HEK293 (cell line): ENCODE results near the gene C19orf38.

Experiments
- CTCF ChIA-PET: fragments of 350-600 bp; formaldehyde crosslinking; extraction: SDS; loops from one replicate; lab custom pipeline; 2021; ENCODE audit warnings: antibody characterized with exemption; lab: Yijun Ruan, JAX
- POLR2A ChIA-PET: fragments of 300-600 bp; formaldehyde crosslinking; extraction: SDS; loops from one replicate; lab custom pipeline; 2020; ENCODE audit warnings: antibody characterized with exemption, inconsistent platforms; lab: Yijun Ruan, JAX
- H3K27ac ChIP-seq: fragments of 200-500 bp; sonication (Bioruptor generic); 2 replicates; pipeline ENCODE4 v1.5.1; 2014; ENCODE audit warnings: low read depth, low read length, control low read depth, inconsistent platforms; ENCODE audit errors: extremely low read depth
- H3K36me3 ChIP-seq, 2 experiments: fragments of 200-500 bp in 1 of 2; sonication (Bioruptor generic) in 1 of 2; 1 replicate in 1 of 2; 2 replicates in 1 of 2; pipeline ENCODE4 v1.5.1; 2014 to 2017; ENCODE audit warnings: inconsistent platforms in 2 of 2, low read length in 2 of 2; ENCODE audit not compliant: control insufficient read depth in 2 of 2, insufficient read depth in 1 of 2
- H3K4me1 ChIP-seq: fragments of 200-500 bp; sonication (Bioruptor generic); 2 replicates; pipeline ENCODE4 v1.5.1; 2014; ENCODE audit warnings: mild to moderate bottlenecking, low read length, inconsistent platforms; ENCODE audit not compliant: control insufficient read depth, insufficient read depth
- H3K4me3 ChIP-seq: 2 replicates; pipeline ENCODE4 v1.5.1; 2011; ENCODE audit warnings: low read depth, mild to moderate bottlenecking, control low read depth, low read length, moderate library complexity
- H3K9me3 ChIP-seq: fragments of 200-500 bp; sonication (Bioruptor generic); 2 replicates; pipeline ENCODE4 v1.5.1; 2014; ENCODE audit warnings: low read depth, low read length, inconsistent platforms; ENCODE audit not compliant: control insufficient read depth, insufficient read depth
- BCL11B ChIP-seq: fragments of 450-650 bp; formaldehyde crosslinking; IDR thresholded peaks from 2 replicates; pipeline ENCODE4 v1.5.1; 2016; ENCODE audit warnings: low read depth, missing biosample characterization, missing genetic modification characterization
- EGR2 ChIP-seq: fragments of 450-650 bp; formaldehyde crosslinking; IDR thresholded peaks from 2 replicates; pipeline ENCODE4 v1.5.1; 2016; ENCODE audit warnings: low read depth, missing biosample characterization, missing genetic modification characterization
- FEZF1 ChIP-seq: fragments of 450-650 bp; formaldehyde crosslinking; IDR thresholded peaks from 2 replicates; pipeline ENCODE4 v1.5.1; 2016; ENCODE audit warnings: missing biosample characterization, missing genetic modification characterization
- GLIS2 ChIP-seq: fragments of 450-650 bp; formaldehyde crosslinking; IDR thresholded peaks from 2 replicates; pipeline ENCODE4 v1.5.1; 2016; ENCODE audit warnings: missing biosample characterization, missing genetic modification characterization
- KLF16 ChIP-seq: fragments of 450-650 bp; formaldehyde crosslinking; IDR thresholded peaks from 2 replicates; pipeline ENCODE4 v1.5.1; 2017; ENCODE audit warnings: missing biosample characterization, missing genetic modification characterization
- MEIS1 ChIP-seq: sonication (generic); formaldehyde crosslinking; IDR thresholded peaks from 2 replicates; pipeline ENCODE4 v1.8.1; 2022; ENCODE audit warnings: missing genetic modification reagents, mild to moderate bottlenecking, borderline replicate concordance
- REPIN1 ChIP-seq: fragments of 450-650 bp; formaldehyde crosslinking; IDR thresholded peaks from 2 replicates; pipeline ENCODE4 v1.5.1; 2017; ENCODE audit warnings: missing biosample characterization, missing genetic modification characterization, low read depth
- SP2 ChIP-seq: fragments of 450-650 bp; formaldehyde crosslinking; IDR thresholded peaks from 2 replicates; pipeline ENCODE4 v1.5.1; 2016; ENCODE audit warnings: missing biosample characterization, missing genetic modification characterization
- ZBTB17 ChIP-seq: fragments of 450-650 bp; formaldehyde crosslinking; IDR thresholded peaks from 2 replicates; pipeline ENCODE4 v1.5.1; 2016; ENCODE audit warnings: missing biosample characterization, missing genetic modification characterization
- ZFP69B ChIP-seq: fragments of 450-650 bp; formaldehyde crosslinking; IDR thresholded peaks from 2 replicates; pipeline ENCODE4 v1.5.1; 2016; ENCODE audit warnings: missing biosample characterization, missing genetic modification characterization
- ZNF146 ChIP-seq: fragments of 450-650 bp; formaldehyde crosslinking; IDR thresholded peaks from 2 replicates; pipeline ENCODE4 v1.5.1; 2016; ENCODE audit warnings: missing biosample characterization, missing genetic modification characterization
- ZNF169 ChIP-seq: fragments of 450-650 bp; formaldehyde crosslinking; IDR thresholded peaks from 2 replicates; pipeline ENCODE4 v1.5.1; 2016; ENCODE audit warnings: missing biosample characterization, missing genetic modification characterization
- ZNF175 ChIP-seq: fragments of 450-650 bp; formaldehyde crosslinking; IDR thresholded peaks from 2 replicates; pipeline ENCODE4 v1.5.1; 2016; ENCODE audit warnings: missing biosample characterization, missing genetic modification characterization
- ZNF214 ChIP-seq: fragments of 450-650 bp; formaldehyde crosslinking; IDR thresholded peaks from 2 replicates; pipeline ENCODE4 v1.5.1; 2017; ENCODE audit warnings: missing biosample characterization, mild to moderate bottlenecking, missing genetic modification characterization, borderline replicate concordance
- ZNF221 ChIP-seq: fragments of 450-650 bp; formaldehyde crosslinking; IDR thresholded peaks from 2 replicates; pipeline ENCODE4 v1.5.1; 2017; ENCODE audit warnings: missing biosample characterization, missing genetic modification characterization, borderline replicate concordance
- ZNF302 ChIP-seq: fragments of 450-650 bp; formaldehyde crosslinking; IDR thresholded peaks from 2 replicates; pipeline ENCODE4 v1.5.1; 2016; ENCODE audit warnings: missing biosample characterization, missing genetic modification characterization, low read depth
- ZNF521 ChIP-seq: fragments of 450-650 bp; formaldehyde crosslinking; IDR thresholded peaks from 2 replicates; pipeline ENCODE4 v1.5.1; 2017; ENCODE audit warnings: missing biosample characterization, mild to moderate bottlenecking, missing genetic modification characterization
- ZNF555 ChIP-seq: fragments of 450-650 bp; formaldehyde crosslinking; conservative IDR thresholded peaks from 2 replicates; pipeline ENCODE4 v1.5.1; 2017; ENCODE audit warnings: missing biosample characterization, mild to moderate bottlenecking, missing genetic modification characterization, inconsistent platforms
- ZNF571 ChIP-seq: fragments of 450-650 bp; formaldehyde crosslinking; IDR thresholded peaks from 2 replicates; pipeline ENCODE4 v1.5.0; 2017; ENCODE audit warnings: missing biosample characterization, missing genetic modification characterization
- ZNF624 ChIP-seq: fragments of 450-650 bp; formaldehyde crosslinking; IDR thresholded peaks from 2 replicates; pipeline ENCODE4 v1.5.1; 2017; ENCODE audit warnings: missing biosample characterization, missing genetic modification characterization
- ZNF660 ChIP-seq: fragments of 450-650 bp; IDR thresholded peaks from 2 replicates; pipeline ENCODE4 v1.5.1; 2018; ENCODE audit warnings: missing biosample characterization, mild to moderate bottlenecking, missing genetic modification characterization
- ZNF785 ChIP-seq: fragments of 450-650 bp; formaldehyde crosslinking; IDR thresholded peaks from 2 replicates; pipeline ENCODE4 v1.5.1; 2016; ENCODE audit warnings: missing biosample characterization, missing genetic modification characterization
- ZSCAN23 ChIP-seq: fragments of 450-650 bp; formaldehyde crosslinking; IDR thresholded peaks from 2 replicates; pipeline ENCODE4 v1.5.1; 2016; ENCODE audit warnings: missing biosample characterization, missing genetic modification characterization
- TF ChIP-seq, protein P1 (sequence below): fragments of 450-650 bp; formaldehyde crosslinking; IDR thresholded peaks from 2 replicates; pipeline ENCODE4 v1.5.1; 2016; ENCODE audit warnings: missing biosample characterization, missing genetic modification characterization
- TF ChIP-seq, protein P2 (sequence below): fragments of 450-650 bp; formaldehyde crosslinking; IDR thresholded peaks from 2 replicates; pipeline ENCODE4 v1.5.1; 2017; ENCODE audit warnings: missing biosample characterization, missing genetic modification characterization
- TF ChIP-seq, protein P3 (sequence below): fragments of 450-650 bp; formaldehyde crosslinking; IDR thresholded peaks from 2 replicates; pipeline ENCODE4 v1.5.1; 2016; ENCODE audit warnings: missing biosample characterization, missing genetic modification characterization, low read depth
- TF ChIP-seq, protein P4 (sequence below): fragments of 450-650 bp; formaldehyde crosslinking; IDR thresholded peaks from 2 replicates; pipeline ENCODE4 v1.5.1; 2016; ENCODE audit warnings: missing biosample characterization, missing genetic modification characterization
- TF ChIP-seq, protein P5 (sequence below): fragments of 450-650 bp; formaldehyde crosslinking; optimal IDR thresholded peaks from 2 replicates; pipeline ENCODE3; 2016; ENCODE audit warnings: missing biosample characterization, mild to moderate bottlenecking, missing genetic modification characterization

Gene C19orf38

DNA sequence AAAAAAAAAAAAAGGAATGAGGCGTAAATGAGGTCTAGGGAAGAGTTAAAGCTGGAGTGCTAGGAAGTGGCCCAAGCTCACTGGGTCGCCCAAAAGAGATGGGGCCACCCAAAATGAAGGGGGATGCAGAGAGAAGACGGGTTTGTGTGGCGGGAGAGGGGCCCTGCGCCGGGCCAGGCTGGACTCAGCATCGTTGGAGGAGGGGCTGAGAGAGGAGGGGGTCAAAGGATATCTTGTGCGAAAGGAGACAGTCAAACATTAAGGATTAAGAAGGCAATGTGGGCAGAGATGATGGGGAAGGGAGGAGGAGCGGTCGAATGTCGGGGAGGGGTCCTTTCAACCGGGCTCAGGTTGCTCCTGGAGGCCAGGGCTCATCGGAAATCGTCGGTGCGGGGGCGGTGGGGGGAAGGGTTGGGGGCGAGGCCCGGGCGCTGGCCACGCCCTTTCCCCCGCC lies 22.3 kb downstream of the C19orf38 start (continued):
- peak; percentile 55; the same call in 1 of the 2 replicates for TF ChIP-seq BCL11B (tag by site-specific recombination)
- TF ChIP-seq, protein P1, sequence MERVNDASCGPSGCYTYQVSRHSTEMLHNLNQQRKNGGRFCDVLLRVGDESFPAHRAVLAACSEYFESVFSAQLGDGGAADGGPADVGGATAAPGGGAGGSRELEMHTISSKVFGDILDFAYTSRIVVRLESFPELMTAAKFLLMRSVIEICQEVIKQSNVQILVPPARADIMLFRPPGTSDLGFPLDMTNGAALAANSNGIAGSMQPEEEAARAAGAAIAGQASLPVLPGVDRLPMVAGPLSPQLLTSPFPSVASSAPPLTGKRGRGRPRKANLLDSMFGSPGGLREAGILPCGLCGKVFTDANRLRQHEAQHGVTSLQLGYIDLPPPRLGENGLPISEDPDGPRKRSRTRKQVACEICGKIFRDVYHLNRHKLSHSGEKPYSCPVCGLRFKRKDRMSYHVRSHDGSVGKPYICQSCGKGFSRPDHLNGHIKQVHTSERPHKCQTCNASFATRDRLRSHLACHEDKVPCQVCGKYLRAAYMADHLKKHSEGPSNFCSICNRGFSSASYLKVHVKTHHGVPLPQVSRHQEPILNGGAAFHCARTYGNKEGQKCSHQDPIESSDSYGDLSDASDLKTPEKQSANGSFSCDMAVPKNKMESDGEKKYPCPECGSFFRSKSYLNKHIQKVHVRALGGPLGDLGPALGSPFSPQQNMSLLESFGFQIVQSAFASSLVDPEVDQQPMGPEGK (tag by site-specific recombination), result peak; percentile 97
- TF ChIP-seq ZNF146 (tag by site-specific recombination), result no peak
- peak; percentile 62; the same call in 1 of the 2 replicates for TF ChIP-seq KLF16
- TF ChIP-seq ZNF214 (tag by site-specific recombination), result no peak
- peak; percentile 89 for TF ChIP-seq ZBTB17
- 0 out of 2 replicates have a peak, but pooled peaks have one; percentile 9 for TF ChIP-seq ZSCAN23
- no peak for TF ChIP-seq SP2
- TF ChIP-seq, protein P2, sequence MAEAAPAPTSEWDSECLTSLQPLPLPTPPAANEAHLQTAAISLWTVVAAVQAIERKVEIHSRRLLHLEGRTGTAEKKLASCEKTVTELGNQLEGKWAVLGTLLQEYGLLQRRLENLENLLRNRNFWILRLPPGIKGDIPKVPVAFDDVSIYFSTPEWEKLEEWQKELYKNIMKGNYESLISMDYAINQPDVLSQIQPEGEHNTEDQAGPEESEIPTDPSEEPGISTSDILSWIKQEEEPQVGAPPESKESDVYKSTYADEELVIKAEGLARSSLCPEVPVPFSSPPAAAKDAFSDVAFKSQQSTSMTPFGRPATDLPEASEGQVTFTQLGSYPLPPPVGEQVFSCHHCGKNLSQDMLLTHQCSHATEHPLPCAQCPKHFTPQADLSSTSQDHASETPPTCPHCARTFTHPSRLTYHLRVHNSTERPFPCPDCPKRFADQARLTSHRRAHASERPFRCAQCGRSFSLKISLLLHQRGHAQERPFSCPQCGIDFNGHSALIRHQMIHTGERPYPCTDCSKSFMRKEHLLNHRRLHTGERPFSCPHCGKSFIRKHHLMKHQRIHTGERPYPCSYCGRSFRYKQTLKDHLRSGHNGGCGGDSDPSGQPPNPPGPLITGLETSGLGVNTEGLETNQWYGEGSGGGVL (tag by site-specific recombination), result 0 out of 2 replicates have a peak, but pooled peaks have one; percentile 15
- no peak for TF ChIP-seq ZNF555 (tag by site-specific recombination)
- TF ChIP-seq, protein P3, sequence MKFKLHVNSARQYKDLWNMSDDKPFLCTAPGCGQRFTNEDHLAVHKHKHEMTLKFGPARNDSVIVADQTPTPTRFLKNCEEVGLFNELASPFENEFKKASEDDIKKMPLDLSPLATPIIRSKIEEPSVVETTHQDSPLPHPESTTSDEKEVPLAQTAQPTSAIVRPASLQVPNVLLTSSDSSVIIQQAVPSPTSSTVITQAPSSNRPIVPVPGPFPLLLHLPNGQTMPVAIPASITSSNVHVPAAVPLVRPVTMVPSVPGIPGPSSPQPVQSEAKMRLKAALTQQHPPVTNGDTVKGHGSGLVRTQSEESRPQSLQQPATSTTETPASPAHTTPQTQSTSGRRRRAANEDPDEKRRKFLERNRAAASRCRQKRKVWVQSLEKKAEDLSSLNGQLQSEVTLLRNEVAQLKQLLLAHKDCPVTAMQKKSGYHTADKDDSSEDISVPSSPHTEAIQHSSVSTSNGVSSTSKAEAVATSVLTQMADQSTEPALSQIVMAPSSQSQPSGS (tag by site-specific recombination), result 0 out of 2 replicates have a peak, but pooled peaks have one; percentile 13
- peak; percentile 85 for TF ChIP-seq EGR2 (tag by site-specific recombination)
- TF ChIP-seq REPIN1 (tag by site-specific recombination), result no peak; the same call in 1 of the 2 replicates
- TF ChIP-seq, all 188 proteins: peak for 32

- POLR2A ChIA-PET, result interaction anchor here (0.6 to 1.9 kb wide), 2 partner anchors 18 to 35 kb away, joined by 3 to 10 read pairs; partner anchors contain the start of gene TMED1
- H3K9me3 ChIP-seq, result no peaks in the 10 kb centered on the region
- peak within 1 kb of the TSS; percentile 94 for H3K27ac ChIP-seq
- CTCF ChIA-PET, result interaction anchor here (0.6 to 3.1 kb wide), 13 partner anchors 8 to 327 kb away, joined by 3 to 18 read pairs (median 4); partner anchors contain the start of gene DNM2
- no peaks in the 10 kb centered on the region for H3K4me1 ChIP-seq
- H3K36me3 ChIP-seq, result peaks cover 8 to 13% of the 10 kb centered on the region in 2 experiments; a peak in 2 of 3 replicates
- peak within 1 kb of the TSS; percentile 88 for H3K4me3 ChIP-seq
- peak; percentile 1; the same call in 1 of the 2 replicates for TF ChIP-seq GLIS2 (tag by site-specific recombination)
- TF ChIP-seq, protein P4, sequence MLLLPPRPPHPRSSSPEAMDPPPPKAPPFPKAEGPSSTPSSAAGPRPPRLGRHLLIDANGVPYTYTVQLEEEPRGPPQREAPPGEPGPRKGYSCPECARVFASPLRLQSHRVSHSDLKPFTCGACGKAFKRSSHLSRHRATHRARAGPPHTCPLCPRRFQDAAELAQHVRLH (tag by site-specific recombination), result no peak
- peak; percentile 86 for TF ChIP-seq ZNF660
- no peak for TF ChIP-seq ZNF146 (tag by site-specific recombination)
- peak; percentile 67 for TF ChIP-seq SP2
- TF ChIP-seq ZNF302 (tag by site-specific recombination), result no peak
- no peak for TF ChIP-seq ZNF624 (tag by site-specific recombination)
- TF ChIP-seq ZNF785 (tag by site-specific recombination), result no peak
- TF ChIP-seq ZNF571 (tag by site-specific recombination), result no peak
- TF ChIP-seq ZFP69B (tag by site-specific recombination), result peak; percentile 16; the same call in 1 of the 2 replicates
- TF ChIP-seq ZNF169 (tag by site-specific recombination), result no peak
- TF ChIP-seq ZNF175 (tag by site-specific recombination), result no peak
- TF ChIP-seq ZNF221 (tag by site-specific recombination), result no peak
- no peak for TF ChIP-seq MEIS1 (CRISPR knock-in tag)
- no peak for TF ChIP-seq FEZF1 (tag by site-specific recombination)
- TF ChIP-seq, protein P5, sequence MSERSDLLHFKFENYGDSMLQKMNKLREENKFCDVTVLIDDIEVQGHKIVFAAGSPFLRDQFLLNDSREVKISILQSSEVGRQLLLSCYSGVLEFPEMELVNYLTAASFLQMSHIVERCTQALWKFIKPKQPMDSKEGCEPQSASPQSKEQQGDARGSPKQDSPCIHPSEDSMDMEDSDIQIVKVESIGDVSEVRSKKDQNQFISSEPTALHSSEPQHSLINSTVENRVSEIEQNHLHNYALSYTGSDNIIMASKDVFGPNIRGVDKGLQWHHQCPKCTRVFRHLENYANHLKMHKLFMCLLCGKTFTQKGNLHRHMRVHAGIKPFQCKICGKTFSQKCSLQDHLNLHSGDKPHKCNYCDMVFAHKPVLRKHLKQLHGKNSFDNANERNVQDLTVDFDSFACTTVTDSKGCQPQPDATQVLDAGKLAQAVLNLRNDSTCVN, result peak; percentile 76
- TF ChIP-seq ZNF521 (tag by site-specific recombination), result no peak
These were observed 22.9 kb downstream of the C19orf38 start, which contains the start of gene CARM1 for GRCh38 chr19:10870955-10871603. TSS of gene CARM1 (plus strand) at chr19:10871553. CDS start at chr19:10871703, 150 bp downstream.
